ENCODE data around the gene CD276. TPM values are rescaled to one million over a fixed set of nuclear protein-coding genes. Genes with fewer than 3 reads are reported as not detected.

Gene CD276
- total and polyA plus RNA-seq, 8 donors, result 10.4 to 185 (median 32.4) TPM

GRCh38 chr15:73678498-73678897 is 5.7 kb upstream of the CD276 start:
- no peaks in the 10 kb centered on the region for H3K9me3 ChIP-seq
- 61 to 81% (median 66%) methylated on average over 3 of the region's 3 CpGs for whole genome bisulfite sequencing, 5 donors
- no peak overlapping the region for H3K4me3 ChIP-seq
- no peak for TF ChIP-seq POLR2AphosphoS5 (IDR thresholded peaks at IDR 0.05)
- TF ChIP-seq EP300 (IDR thresholded peaks at IDR 0.05), result no peak
- TF ChIP-seq POLR2A (IDR thresholded peaks at IDR 0.05), result no peak
- TF ChIP-seq, protein P1, sequence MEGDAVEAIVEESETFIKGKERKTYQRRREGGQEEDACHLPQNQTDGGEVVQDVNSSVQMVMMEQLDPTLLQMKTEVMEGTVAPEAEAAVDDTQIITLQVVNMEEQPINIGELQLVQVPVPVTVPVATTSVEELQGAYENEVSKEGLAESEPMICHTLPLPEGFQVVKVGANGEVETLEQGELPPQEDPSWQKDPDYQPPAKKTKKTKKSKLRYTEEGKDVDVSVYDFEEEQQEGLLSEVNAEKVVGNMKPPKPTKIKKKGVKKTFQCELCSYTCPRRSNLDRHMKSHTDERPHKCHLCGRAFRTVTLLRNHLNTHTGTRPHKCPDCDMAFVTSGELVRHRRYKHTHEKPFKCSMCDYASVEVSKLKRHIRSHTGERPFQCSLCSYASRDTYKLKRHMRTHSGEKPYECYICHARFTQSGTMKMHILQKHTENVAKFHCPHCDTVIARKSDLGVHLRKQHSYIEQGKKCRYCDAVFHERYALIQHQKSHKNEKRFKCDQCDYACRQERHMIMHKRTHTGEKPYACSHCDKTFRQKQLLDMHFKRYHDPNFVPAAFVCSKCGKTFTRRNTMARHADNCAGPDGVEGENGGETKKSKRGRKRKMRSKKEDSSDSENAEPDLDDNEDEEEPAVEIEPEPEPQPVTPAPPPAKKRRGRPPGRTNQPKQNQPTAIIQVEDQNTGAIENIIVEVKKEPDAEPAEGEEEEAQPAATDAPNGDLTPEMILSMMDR (IDR thresholded peaks at IDR 0.05), result no peak
- no peaks in the 10 kb centered on the region for H3K36me3 ChIP-seq
- peaks cover 3 to 11% (median 5%) of the 10 kb centered on the region in 4 donors for H3K4me1 ChIP-seq
- no peak for DNase-seq
- H3K27ac ChIP-seq, result no peak overlapping the region
- intact Hi-C loops (cut with DNase I; ENCODE audit: low total_unique reads), result no loop called here
- H3K27me3 ChIP-seq, result peaks cover 0 to 2% (median 0%) of the 10 kb centered on the region in 3 donors

GRCh38 chr15:73679180-73679579 is 5.0 kb upstream of the CD276 start:
- Histone ChIP-seq H3K4me1 (peaks cover 8 to 17% (median 11%) of the 10 kb centered on the region in 4 donors), H3K9me3 (no peaks in the 10 kb centered on the region), H3K27ac (no peak overlapping the region), H3K27me3 (peaks cover 0 to 3% (median 0%) of the 10 kb centered on the region in 3 donors), H3K4me3 (no peak overlapping the region), H3K36me3 (no peaks in the 10 kb centered on the region)
- DNase-seq, result no peak
- TF ChIP-seq POLR2A (IDR thresholded peaks at IDR 0.05), result no peak
- TF ChIP-seq POLR2AphosphoS5 (IDR thresholded peaks at IDR 0.05), result no peak
- TF ChIP-seq EP300 (IDR thresholded peaks at IDR 0.05), result no peak
- TF ChIP-seq, protein P1 (IDR thresholded peaks at IDR 0.05), result no peak
- intact Hi-C loops (cut with DNase I; ENCODE audit: low total_unique reads), result no loop called here
- WGBS, 5 donors, result 73 to 89% (median 79%) methylated on average over 3 of the region's 3 CpGs

- Histone ChIP-seq H3K4me1 (peaks cover 8 to 21% (median 18%) of the 10 kb centered on the region in 4 donors), H3K36me3 (no peaks in the 10 kb centered on the region), H3K27me3 (peaks cover 0 to 11% (median 0%) of the 10 kb centered on the region in 3 donors), H3K9me3 (no peaks in the 10 kb centered on the region), H3K27ac (no peak overlapping the region), H3K4me3 (no peak overlapping the region)
- 94 to 97% (median 96%) methylated on average over 6 of the region's 6 CpGs for WGBS, 5 donors
- TF ChIP-seq POLR2A (IDR thresholded peaks at IDR 0.05), result no peak
- TF ChIP-seq, protein P1 (IDR thresholded peaks at IDR 0.05), result no peak
- TF ChIP-seq EP300 (IDR thresholded peaks at IDR 0.05), result no peak
- no peak for TF ChIP-seq POLR2AphosphoS5 (IDR thresholded peaks at IDR 0.05)
- intact Hi-C loops (cut with DNase I; ENCODE audit: low total_unique reads), result no loop called here
- no peak for DNase-seq
Measured at GRCh38 chr15:73679964-73680363, 4.2 kb upstream of the CD276 start.

- Histone ChIP-seq H3K27me3 (peaks cover 0 to 13% (median 0%) of the 10 kb centered on the region in 3 donors), H3K9me3 (no peaks in the 10 kb centered on the region), H3K27ac (no peak overlapping the region), H3K4me3 (no peak overlapping the region), H3K36me3 (no peaks in the 10 kb centered on the region), H3K4me1 (peaks cover 13 to 27% (median 24%) of the 10 kb centered on the region in 4 donors)
- no peak for DNase-seq
- intact Hi-C loops (cut with DNase I; ENCODE audit: low total_unique reads), result no loop called here
- TF ChIP-seq EP300 (IDR thresholded peaks at IDR 0.05) (no peak), POLR2AphosphoS5 (IDR thresholded peaks at IDR 0.05) (no peak), POLR2A (IDR thresholded peaks at IDR 0.05) (no peak)
- TF ChIP-seq, protein P1 (IDR thresholded peaks at IDR 0.05), result no peak
- WGBS, 5 donors, result 87 to 94% (median 89%) methylated on average over 2 of the region's 2 CpGs
Measured at GRCh38 chr15:73680549-73680948, 3.6 kb upstream of the CD276 start.
